Kidney glomerular epithelial cell (primary cell): ENCODE measurements around the gene TSHZ2.
"Not testable (repeated sequence)": the region's sequence is repeated elsewhere in the genome, so short reads cannot be mapped to it uniquely, and the experiment has no call there.

ENCODE experiments used
- DNase-seq: peaks from one replicate; lab custom pipeline; 2025; lab: John Stamatoyannopoulos, UW

Gene TSHZ2

GRCh38 chr20:53419693-53420460 lies 447.7 kb downstream of the TSHZ2 start:
- no peak for DNase-seq

GRCh38 chr20:53421343-53421742 lies 449.2 kb downstream of the TSHZ2 start:
- DNase-seq: no peak

- no peak for DNase-seq
Observed at GRCh38 chr20:53422039-53422438, 449.9 kb downstream of the TSHZ2 start.

GRCh38 chr20:53423587-53424146 lies 451.5 kb downstream of the TSHZ2 start:
- no peak for DNase-seq

GRCh38 chr20:53425481-53425880 lies 453.3 kb downstream of the TSHZ2 start:
- no peak for DNase-seq

GRCh38 chr20:53425941-53426340 lies 453.8 kb downstream of the TSHZ2 start:
- no peak for DNase-seq

GRCh38 chr20:53426766-53427312 lies 454.7 kb downstream of the TSHZ2 start:
- no peak for DNase-seq

GRCh38 chr20:53427951-53428350 lies 455.8 kb downstream of the TSHZ2 start:
- no peak for DNase-seq

- no peak for DNase-seq
Observed at GRCh38 chr20:53428588-53428987, 456.4 kb downstream of the TSHZ2 start.

- no peak for DNase-seq
Observed at GRCh38 chr20:53428996-53429395, 456.8 kb downstream of the TSHZ2 start.

GRCh38 chr20:53434662-53435061 lies 462.5 kb downstream of the TSHZ2 start:
- DNase-seq: no peak

- DNase-seq: not testable (repeated sequence)
Observed at GRCh38 chr20:53436927-53437326, 464.8 kb downstream of the TSHZ2 start.

- DNase-seq: no peak
Observed at GRCh38 chr20:53438368-53438767, 466.2 kb downstream of the TSHZ2 start.

GRCh38 chr20:53439046-53439445 lies 466.9 kb downstream of the TSHZ2 start:
- DNase-seq: no peak

- no peak for DNase-seq
Observed at GRCh38 chr20:53439616-53440015, 467.5 kb downstream of the TSHZ2 start.

GRCh38 chr20:53444401-53445149 lies 472.4 kb downstream of the TSHZ2 start:
- DNase-seq: no peak

- DNase-seq: no peak
Observed at GRCh38 chr20:53445321-53445731, 473.2 kb downstream of the TSHZ2 start.

GRCh38 chr20:53445932-53446331 lies 473.8 kb downstream of the TSHZ2 start:
- DNase-seq: no peak

GRCh38 chr20:53447316-53447715 lies 475.2 kb downstream of the TSHZ2 start:
- DNase-seq: no peak

GRCh38 chr20:53448426-53448825 lies 476.3 kb downstream of the TSHZ2 start:
- no peak for DNase-seq

GRCh38 chr20:53448875-53449274 lies 476.7 kb downstream of the TSHZ2 start:
- no peak for DNase-seq

GRCh38 chr20:53453076-53453475 lies 480.9 kb downstream of the TSHZ2 start:
- no peak for DNase-seq
